NAMALWA (cell line): Measurements from ENCODE around the gene PLCB4.

ENCODE experiments used
- DNase-seq: peaks from one replicate; pipeline ENCODE4 v3.0.0-alpha.2; 2015; ENCODE audit warnings: low spot score

PLCB4 gene

GRCh38 chr20:9103955-9104354, 35.1 kb downstream of the PLCB4 start:
- DNase-seq, result no peak

DNA sequence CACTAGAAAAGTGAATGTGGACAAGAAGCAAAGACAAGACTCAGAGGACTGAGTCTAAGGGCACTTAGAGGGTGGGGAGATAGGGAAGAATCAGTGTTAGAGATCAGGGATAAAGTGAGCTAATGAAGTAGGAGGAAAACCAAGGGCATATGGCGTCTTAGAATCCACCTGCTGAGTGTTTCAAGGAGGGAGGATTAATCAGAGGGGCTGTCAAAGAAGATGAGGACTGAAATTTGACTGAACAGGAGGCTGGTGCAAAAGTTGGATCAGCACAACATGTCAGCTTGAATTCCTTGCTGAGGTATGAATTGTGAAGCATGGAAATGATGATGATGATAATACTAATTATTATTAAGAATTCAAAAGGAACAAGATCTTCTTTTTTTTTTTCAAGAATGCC, 39.4 kb downstream of the PLCB4 start:
- no peak for DNase-seq

- DNase-seq, result no peak
Measured at GRCh38 chr20:9109566-9109965, 40.7 kb downstream of the PLCB4 start.

DNA sequence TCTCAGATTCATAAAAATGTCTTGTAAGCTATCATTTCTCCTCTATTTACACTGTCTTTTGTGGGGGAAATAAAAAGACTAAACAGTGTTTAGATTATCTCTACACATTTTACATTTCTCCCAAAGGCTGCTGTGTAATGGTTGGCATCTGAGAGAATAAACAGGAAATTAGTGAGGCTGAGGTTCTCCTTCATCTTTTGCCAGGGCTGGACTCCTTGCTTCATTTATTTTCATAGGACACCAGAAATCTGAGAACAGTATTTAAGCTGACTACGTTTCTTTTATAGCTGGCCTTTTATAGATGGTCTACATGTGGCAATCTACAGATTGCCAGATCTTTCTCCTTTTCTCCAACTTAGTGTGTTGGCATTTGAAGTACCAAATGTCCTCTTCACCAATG, 41.5 kb downstream of the PLCB4 start:
- no peak for DNase-seq

- DNase-seq, result no peak
Measured at GRCh38 chr20:9110916-9111432, 42.1 kb downstream of the PLCB4 start.

DNA sequence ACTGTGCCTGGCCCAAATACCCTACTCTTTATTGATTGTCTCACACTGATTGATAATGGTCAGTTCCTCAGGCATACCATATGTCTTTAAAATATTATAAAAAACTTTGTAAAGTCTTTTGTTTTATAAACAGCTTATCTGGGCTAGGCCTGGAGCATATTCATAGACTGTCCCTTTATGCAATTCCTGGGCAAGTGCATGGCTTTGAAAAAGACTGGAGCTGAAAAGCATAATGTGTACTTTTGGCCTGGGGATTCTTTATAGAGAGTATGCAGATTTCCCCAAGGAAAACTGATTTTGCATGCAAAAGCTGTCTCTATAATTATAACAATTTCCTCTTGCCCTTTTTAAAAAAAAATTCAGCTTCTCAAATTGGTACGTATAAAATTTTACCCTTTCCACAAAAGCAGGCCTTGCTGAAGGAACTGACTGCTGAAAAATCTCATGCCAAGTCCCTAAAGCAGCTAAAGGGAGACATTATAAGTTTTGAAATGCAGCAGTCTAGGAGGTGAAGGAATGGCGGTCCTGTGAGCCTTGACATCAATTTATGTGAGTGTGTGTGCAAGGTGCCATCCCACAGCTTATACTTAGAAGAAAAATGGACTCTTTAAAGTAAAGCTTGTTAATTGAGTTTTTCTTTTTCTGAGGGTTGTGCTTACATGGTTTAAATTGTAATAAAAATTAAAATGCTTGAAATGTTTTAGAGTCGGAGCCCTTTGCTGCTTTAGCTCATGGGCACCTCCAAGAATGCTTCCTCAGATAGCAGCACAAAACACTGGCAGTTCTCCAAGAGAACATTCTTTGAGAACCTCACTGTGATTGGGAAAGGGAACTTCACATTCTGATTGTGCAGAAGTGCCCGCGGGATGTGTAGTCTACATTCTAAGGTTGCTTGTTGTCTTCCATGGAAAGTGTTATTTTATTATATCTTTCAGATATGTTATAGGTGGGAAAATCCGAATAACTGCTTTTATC, 43.9 kb downstream of the PLCB4 start:
- DNase-seq, result no peak

- DNase-seq, result no peak
Measured at GRCh38 chr20:9114709-9115108, 45.8 kb downstream of the PLCB4 start.

DNA sequence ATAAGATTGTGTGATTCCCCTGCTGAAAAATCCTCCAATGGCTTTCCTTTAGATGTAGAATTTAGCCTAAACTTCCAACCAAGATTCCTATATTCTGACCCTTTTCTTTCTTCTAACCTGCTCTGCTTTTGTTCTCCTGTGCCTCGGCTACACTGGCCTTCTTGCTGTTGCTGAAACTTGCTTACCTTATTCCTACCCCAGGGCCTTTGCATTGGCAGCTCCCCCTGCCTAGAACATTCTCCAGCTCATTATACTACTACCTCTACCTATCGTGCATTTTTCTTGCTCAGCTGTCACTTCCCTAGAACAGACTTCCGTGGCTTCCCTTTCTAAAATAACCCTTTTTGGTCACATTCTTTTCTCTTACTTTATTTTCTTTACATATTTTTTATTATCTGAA, 48.7 kb downstream of the PLCB4 start:
- DNase-seq, result no peak

GRCh38 chr20:9119776-9120175, 50.9 kb downstream of the PLCB4 start:
- DNase-seq, result no peak

GRCh38 chr20:9121211-9121610, 52.3 kb downstream of the PLCB4 start:
- DNase-seq, result no peak

GRCh38 chr20:9122571-9122970, 53.7 kb downstream of the PLCB4 start:
- DNase-seq, result no peak

- DNase-seq, result no peak
Measured at GRCh38 chr20:9126527-9126926, 57.6 kb downstream of the PLCB4 start.

DNA sequence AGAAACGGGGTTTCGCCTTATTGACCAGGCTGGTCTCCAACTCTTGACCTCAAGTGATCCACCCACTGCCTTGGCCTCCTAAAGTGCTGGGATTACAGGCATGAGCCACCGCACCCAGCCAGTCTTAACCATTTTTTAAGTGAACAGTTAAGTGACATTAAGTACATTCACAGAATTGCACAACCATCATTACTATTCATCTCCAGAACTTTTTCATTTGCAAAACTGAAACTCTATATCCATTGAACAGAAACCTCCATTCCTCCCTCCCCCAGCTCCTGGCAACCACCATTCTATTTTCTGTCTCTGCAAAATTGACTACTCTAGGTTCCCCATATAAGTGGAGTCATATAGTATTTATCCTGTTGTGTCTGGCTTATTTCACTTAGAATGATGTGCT, 59.7 kb downstream of the PLCB4 start:
- no peak for DNase-seq

GRCh38 chr20:9129756-9130155, 60.9 kb downstream of the PLCB4 start:
- DNase-seq, result no peak

GRCh38 chr20:9130521-9130920, 61.6 kb downstream of the PLCB4 start:
- no peak for DNase-seq

- DNase-seq, result no peak
Measured at GRCh38 chr20:9131841-9132240, 63.0 kb downstream of the PLCB4 start.

DNA sequence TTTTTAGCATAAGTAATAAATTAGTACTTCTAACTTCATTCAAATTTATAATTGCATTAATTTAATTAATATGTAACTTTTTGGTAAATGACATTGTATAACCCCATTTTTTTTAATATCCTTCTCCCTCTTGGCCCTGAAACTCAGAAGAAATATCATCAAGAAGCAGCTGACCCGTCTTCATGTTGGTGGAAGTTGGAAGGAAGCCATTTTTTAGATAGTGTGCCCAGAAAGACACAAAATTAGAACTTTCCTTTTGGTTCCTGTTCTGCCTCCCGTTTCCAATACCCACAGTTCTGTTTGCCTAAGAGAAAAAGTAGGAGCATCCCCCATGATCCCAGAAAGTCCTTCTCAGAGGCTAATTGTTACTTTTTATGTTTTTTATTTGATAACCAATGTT, 65.5 kb downstream of the PLCB4 start:
- DNase-seq, result no peak

GRCh38 chr20:9136114-9136513, 67.2 kb downstream of the PLCB4 start:
- no peak for DNase-seq

DNA sequence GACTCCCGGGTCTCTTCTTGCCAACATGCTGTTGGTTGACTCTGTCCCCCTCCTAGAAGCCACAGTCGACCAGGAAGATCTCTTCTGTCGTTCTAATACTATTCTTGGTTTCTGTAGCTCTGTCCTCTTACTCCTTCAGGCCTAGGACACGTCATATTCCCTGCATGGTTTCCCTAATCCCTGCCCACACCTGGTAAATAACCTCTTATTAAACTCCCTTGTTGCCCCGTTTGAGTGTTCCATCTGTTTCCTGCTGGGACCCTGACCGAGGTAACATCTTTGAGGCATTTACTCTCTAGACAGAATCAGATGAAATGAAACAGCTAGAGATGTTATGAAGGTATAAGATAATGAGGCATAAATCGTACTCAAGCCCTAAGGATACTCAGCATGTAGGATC, 68.1 kb downstream of the PLCB4 start:
- no peak for DNase-seq

DNA sequence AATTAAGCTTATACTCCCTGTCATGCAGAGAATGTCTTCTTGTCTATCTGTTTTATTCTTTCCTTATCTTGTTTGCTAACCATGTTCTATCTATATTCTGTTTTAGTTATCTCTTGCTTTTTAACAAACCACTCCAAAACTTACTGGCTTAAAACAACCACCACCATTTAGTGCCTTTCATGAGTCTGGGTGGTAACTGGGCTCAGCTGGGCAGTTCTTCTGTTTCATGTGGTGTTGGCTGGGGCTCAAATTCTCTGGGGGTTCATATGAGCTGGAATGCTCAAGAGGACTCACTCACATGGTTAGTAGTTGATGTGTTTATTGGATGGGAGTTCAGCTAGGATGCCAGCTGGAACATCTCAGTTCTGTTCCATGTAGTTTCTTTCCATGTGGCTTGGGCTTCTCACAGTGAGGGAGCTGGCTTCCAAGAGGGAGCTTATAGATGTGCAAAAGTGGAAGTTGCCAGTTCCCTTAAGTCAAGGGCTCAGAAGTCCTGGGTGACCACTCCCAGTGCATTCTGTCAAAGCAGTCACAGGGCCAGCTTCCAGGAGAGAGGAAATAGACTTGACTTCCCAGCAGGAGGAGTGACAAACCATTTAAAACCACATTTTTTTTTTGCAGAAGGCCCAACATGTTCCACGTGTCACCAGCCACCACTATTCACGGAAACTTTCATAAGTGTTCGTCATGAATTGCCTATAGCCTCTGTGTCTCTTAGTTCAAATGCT, 70.4 kb downstream of the PLCB4 start:
- no peak for DNase-seq

DNA sequence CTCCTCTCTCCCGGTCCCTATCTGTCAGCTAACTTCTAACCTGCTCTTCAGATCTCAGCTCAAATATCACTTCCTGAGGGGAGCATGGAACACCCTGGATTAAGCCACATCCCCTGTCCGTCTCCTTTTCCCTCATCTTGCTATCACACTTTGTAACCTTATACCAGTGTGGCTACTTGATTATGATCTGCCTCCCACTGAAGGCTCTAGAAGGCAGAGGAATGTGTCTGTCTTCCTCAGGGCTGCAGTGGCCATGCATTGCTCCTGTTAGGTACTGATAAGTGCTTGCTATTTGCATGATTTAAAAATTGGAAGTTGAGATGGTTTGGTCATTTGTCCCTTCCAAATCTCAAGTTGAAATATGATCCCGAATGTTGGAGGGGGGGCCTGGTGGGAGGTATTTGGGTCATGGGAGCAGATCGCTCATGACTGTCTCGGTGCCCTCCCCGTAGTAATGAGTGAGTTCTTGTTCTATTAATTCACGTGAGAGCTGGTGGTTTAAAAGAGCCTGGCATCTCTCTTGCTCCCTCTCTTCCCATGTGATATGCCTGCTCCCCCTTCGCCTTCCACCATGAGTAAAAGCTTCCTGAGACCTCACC, 71.4 kb downstream of the PLCB4 start:
- no peak for DNase-seq

DNA sequence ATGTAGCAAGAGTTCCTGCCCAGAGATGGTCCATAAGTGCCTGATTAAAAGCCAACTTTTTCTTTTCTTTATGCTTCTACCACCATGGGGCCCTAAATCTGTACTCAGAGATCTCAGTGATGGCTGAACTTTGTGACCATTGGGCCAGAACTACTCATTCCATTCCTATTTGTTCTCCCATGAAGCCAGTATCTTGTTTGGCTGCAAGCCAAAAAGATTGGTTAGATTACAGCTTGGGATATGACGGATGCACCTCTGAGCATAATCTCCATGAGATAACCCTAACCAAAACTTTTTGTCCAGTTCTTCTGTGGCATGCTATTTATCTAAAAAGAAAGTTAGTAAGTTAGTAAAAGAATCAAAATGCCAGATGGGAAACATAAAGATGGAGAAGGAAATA, 72.2 kb downstream of the PLCB4 start:
- no peak for DNase-seq

GRCh38 chr20:9141921-9142320, 73.0 kb downstream of the PLCB4 start:
- DNase-seq, result no peak
